M059J (cell line): ENCODE measurements around the gene ANKRD7. TPM values are rescaled to one million over a fixed set of nuclear protein-coding genes. Genes with fewer than 3 reads are reported as not detected.

Source experiments
- DNase-seq: peaks from one replicate; pipeline ENCODE4 v3.0.0-alpha.2; 2012; ENCODE audit warnings: low read depth
- total RNA-seq: library from RNA; depleted of rRNA; stranded (reverse); fragments of >200 nt; shearing (Covaris generic); gene quantifications from 2 replicates; pipeline ENCODE4 v1.2.3, GENCODE V29; 2014; rRNA removed

The ANKRD7 gene, protein sequence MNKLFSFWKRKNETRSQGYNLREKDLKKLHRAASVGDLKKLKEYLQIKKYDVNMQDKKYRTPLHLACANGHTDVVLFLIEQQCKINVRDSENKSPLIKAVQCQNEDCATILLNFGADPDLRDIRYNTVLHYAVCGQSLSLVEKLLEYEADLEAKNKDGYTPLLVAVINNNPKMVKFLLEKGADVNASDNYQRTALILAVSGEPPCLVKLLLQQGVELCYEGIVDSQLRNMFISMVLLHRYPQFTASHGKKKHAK
- 2.2 and 2.4 TPM in 2 replicates for total RNA-seq

DNA sequence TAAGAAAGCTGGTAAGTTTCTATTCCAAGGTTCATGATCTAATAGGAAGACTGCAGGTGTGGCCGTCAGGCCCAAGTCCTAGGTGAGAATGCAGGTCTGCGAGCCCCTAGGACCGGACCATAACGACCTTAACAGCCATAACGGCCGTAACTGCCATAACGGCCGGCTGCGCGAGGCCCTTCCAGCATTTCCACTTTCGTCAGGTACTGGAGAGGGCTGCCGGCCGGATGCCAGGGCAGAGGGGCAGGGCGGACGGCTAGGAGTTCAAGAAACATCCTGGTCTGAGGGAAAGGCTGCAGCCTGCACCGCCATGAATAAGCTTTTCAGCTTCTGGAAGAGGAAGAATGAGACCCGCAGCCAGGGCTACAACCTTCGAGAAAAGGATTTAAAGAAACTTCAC lies at the start of gene ANKRD7:
Gene ANKRD7 (plus strand): TSS at position 184 of the 400 bp plus-strand sequence. CDS start 127 bp downstream, at position 311.
- DNase-seq, result no peak

DNA sequence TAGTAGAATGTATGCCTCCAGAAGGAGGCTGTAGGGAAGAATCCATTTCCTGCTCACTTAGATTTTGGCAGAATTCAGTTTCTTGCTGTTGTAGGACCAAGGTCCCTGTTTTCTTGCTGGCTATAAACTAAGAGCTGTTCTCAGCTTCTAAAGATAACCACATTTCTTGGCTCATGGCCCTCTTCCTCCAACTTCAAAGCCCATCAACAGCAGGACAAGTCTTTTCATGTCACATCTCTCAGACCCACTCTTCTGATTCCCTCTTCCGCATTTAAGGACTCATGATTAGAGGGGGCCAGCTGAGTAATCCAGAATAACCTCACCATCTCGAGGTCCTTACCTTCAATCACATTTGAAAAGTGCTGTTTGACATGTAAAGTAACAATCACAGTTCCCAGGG lies 48.8 kb upstream of the ANKRD7 start:
- no peak for DNase-seq

DNA sequence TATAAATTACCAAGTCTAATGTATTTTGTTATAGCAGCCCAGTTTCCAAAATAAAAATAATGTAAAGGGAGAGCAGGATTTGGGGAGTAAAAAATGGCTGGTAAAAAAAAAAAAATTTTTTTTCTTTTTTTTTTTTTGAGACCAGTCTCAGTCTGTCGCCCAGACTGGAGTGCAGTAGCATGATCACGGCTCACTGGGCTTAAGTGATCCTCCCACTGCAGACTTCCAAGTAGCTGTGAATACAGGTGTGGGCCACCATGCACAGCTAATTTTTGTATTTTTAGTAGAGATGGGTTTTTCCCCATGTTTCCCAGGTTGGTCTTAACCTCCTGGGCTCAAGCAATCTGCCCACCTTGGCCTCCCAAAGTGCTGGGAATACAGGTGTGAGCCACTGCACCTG lies 45.3 kb upstream of the ANKRD7 start:
- no peak for DNase-seq

DNA sequence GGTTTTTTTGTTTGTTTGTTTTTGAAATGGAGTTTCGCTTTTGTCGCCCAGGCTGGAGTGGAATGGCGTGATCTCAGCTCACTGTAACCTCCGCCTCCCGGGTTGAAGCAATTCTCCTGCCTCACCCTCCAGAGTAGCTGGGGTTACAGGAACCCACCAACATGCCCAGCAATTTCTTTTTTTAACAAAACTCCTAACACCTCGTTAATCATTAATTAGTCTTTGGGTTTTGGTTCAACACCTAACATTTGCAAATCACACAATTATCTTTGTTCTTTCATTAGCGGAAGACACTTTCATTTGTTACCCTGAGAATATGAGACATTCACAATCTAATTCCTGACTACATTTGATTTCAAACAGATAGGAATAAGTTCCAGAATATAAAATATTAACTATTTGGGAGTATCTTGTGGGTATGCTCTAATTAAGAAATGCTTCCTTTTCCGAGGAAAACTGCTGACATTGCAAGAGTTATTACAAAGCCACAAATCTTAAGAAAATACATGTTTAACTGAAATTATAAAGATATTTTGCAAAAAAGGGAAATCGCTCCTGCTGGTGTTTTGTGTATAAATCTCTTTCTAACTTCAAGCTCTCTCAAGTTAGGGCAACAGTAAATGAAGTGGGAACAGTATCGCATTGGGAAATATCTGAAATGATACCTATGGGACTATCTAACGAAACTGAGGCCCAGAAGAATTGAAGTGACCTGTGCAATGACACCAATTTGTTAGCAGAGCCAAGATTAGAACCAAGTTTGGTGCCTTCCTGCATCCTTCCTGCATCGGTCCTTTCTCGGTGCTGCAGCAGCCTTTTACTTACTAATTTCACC lies 41.7 kb upstream of the ANKRD7 start:
- no peak for DNase-seq

DNA sequence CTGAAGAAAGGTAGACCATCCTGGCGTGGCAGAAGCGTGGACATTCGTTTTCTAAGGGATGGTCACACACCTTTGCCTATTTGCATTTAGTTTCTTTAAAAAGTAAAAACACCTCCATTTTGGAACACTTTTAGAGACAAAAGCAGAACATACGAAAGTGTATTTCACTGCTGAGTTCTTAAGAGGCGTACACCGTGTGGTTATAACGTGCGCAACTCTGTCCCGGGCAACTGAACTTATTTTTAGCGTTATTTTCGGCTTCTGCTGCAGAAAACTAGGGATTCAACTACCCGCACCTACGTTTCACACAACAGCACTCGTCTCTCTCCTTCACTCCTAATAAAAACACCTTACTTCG lies 41.1 kb upstream of the ANKRD7 start:
- DNase-seq, result peak; percentile 9

DNA sequence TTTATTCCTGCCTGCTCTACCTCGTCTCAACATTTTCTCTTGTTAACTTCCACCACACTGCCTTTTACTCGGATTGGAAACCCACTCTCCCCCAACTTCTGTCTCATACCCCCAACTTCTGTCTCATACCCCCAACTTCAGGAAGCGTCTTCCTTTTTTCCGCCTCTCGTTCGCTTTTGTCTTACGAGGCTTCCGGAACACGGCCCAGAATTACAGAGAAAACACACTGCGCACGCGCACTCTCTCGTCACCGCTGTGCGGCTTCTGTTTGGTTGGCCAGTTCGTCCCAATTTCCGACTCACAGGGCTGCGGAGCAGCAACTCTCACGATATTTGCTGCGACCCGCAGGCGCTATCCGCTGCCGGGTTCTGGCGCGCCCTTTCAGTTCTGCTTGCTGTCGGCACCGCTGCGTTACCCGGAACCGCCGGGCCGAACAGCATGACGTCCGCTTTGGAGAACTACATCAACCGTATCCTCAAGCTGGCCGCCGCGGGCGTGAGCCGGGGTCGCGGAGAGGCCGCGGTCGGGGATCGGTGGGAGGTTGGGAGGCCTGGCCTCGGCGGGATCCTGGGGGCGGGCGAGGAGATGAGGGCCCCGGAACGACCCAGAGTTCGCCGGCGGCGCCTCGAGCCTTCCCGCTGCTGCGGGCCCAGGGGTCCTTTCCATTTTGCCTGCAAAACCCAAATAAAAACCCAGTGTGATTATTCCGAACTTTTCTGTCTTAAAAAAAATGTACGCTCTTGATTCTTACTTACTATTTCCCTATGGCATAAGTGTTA lies 40.5 kb upstream of the ANKRD7 start, which contains the start of gene LSM8:
Gene LSM8 (plus strand): TSS at position 379 of the 779 bp plus-strand sequence. CDS start 60 bp downstream, at position 439.
- peak; percentile 98 for DNase-seq

DNA sequence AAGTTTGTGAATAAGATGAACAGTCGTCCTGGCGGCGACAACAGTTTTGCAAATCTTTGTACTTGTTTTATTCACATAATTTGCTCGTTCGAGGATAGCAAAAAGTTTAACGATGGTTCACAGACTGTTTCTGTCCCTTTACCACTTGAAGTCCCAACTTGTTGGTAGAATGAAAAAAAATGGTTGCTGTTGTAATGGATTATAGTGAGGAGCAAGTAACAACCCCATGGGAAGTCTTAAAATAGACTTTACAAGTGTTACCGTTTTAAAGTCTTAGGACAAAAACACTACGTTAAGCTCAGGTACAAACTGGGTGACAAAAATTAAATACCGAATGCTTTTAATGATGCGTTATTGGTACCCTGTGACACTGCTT lies 40.0 kb upstream of the ANKRD7 start:
- DNase-seq, result peak; percentile 19

DNA sequence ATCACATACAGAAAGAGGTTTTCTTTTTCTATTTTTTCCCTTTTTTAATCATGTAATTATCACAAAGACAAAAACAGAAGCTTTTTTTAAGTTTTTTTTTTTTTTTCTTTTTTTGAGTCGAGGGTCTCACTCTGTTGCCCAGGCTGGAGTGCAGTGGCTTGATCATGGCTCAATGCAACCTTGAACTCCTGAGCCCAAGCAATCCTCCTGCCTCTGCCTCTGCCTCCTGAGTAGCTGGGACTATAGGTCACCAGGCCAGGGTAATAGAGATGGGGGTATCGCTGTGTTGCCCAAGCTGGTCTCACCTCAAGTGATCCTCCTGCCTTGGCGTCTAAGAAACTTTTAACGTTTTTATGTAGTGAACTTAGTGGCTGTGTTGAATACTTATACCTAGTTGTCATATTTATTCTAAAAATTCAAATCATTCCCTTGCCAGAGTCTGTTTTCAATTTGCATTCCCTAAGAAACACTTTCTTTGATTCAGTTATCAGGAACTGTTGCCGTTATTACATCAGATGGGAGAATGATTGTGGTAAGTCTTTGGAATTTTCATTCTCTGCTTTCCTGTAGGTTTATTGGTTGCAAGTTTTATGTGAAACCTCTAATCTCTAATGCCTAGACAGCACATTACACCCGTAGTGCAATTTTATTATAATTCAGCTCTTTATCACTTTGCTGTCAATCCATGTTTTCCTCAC lies 39.2 kb upstream of the ANKRD7 start:
- peak; percentile 11 for DNase-seq

DNA sequence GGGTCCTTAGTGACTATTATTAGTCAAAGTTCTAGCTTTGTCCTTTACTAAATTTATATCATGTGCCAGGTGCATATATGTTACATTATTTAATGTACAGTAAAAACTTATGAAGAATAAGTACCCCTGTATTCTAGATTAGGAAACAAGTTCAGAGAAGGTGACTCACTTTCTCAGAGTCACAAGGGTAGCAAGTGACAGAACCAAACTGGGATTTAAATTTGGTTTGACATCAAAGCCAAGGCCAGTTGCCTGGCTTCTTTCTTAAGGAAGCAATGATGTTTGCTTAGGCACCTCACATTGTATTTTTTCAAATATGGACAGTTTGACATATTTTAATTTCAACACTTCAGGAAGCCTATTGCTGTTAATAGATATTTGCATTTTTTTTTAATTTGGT lies 38.0 kb upstream of the ANKRD7 start:
- DNase-seq, result peak; percentile 8

DNA sequence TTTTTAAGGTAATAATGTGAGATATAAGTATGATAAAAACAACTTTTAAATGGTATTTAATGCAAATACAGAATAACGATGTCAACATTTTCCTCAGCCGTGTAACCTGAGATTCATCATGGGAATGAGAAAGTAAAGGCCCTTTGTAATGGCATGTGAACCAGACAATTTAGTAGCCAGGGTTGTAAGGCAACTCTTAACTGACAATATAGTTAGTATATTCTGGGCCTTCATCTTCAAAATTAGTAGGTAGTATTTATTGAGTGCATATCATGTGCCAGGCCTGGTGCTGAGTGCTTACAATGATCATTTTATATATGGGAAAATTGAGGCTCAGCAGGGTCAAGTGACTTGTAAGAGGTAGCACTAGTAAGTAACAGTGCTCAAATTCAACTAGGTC lies 29.9 kb upstream of the ANKRD7 start:
- DNase-seq, result no peak

DNA sequence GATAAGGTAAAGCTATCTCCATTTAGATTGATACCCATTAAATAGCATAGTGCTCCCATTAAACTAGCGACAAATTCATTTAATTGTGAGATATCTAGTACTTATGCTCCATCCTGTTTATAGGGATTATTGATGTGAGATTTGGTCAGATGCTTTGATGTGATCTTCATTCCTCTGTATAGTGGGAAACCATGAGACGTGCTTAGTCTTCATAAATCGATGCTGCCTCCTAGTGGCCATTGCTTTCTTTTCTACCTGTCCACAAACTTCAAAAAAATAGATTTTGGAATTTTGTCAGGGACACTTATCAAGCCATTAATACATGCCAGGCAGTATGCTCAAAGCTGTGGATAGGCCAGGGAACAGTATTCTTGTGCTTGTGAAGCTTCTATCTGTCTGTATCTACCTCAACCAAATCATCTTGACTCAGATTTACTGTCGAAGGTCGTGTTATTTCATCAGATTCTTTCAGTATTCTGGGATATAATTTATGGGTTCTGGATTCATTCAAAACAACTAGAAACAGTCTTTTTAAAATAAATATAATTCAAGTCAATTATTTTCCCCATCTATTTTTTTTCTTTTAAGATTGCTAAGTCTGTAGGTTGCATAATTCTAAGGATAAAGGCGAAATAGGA lies 28.5 kb upstream of the ANKRD7 start:
- peak; percentile 60 for DNase-seq

DNA sequence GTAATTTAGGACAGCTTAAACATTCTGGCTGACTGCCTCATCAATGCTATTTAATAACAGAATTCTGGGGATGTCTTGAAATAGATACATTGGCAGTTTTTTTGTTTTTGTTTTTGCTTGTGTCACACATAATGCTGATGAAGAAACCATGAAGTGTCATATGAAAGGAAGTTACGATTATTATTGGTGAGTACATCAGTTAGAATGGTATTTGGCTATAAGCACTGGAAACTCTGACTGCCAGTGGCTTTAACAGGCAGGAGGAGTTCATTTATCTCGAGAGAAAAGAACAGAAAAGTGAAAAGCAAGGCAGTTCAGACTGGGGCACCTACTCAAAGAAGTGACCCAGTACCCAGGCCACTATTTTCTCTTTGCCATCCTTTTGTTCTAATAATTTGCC lies 22.4 kb upstream of the ANKRD7 start:
- no peak for DNase-seq

DNA sequence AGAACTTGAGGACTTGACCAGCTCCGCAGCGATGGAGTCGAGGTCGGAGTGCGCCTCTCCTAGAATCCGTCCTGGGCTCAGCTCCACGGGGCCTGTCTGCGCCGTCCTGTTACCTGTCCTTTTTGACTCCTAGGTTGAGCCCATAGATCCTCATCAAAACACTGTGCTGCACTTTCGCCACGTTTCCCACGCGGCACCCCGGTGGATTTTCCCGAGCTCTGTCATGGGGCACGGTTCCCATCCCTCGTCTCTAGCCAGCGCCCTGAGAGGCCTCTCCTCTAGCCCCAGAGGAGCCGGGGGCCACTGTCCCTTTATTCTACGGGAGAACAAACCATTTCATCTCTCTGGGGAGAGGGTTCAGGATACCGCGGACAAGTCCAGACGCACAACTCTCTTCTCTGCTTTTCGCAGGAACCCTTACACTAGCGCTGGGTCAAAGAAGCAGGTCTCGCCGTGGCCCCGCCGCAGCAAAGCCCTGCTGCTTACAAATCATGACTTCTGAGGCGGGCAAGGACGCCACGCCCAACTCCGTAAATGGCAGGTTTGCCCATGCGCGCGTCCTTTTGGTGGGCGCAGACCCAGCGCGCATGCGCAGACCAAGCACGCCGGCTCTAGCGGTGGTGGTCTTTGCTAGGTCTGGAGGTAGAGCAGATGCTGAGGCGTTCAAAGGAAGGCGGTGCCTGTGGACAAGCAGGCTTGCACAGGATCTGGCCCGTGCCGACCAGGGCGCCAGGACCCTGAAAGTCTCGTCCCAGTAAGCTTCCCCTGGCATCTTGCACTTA lies 10.3 kb upstream of the ANKRD7 start:
- peak; percentile 79 for DNase-seq

DNA sequence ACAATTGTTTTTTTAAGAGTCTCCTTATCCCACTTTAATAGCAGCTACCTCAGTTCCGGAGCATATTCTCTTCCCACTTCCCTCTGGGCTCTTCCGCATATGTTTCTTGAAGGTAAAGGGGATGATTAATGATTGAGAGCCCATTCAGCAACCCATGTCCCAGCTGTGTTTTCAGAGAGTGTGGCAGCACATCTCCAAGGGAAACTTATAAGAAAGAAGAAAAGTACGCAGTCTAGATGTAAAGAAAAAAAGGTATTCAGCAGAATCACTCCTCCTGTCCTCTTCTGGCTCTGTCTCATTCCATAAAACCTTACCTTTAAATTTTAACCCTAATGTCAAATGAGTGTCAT lies 9.7 kb upstream of the ANKRD7 start:
- no peak for DNase-seq

DNA sequence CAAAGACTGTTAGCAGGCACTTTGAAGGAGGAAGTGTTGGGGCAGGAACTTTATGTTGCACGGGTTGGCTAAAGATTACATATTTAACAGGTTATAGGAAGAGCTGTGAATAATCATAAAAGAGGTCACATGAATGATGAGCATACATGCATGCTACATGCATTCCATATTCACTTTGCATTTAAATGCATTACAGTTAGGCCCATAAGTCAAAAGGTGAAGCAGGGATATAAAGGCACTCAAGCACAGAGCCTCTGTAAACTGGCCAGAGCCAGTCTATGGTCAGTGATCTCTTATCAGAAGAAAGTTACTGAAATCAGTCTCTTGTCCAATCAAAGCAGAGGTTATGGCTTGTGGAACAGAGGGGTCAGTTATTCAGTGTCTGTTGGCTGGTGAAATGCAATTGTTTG lies 7.3 kb upstream of the ANKRD7 start:
- no peak for DNase-seq

DNA sequence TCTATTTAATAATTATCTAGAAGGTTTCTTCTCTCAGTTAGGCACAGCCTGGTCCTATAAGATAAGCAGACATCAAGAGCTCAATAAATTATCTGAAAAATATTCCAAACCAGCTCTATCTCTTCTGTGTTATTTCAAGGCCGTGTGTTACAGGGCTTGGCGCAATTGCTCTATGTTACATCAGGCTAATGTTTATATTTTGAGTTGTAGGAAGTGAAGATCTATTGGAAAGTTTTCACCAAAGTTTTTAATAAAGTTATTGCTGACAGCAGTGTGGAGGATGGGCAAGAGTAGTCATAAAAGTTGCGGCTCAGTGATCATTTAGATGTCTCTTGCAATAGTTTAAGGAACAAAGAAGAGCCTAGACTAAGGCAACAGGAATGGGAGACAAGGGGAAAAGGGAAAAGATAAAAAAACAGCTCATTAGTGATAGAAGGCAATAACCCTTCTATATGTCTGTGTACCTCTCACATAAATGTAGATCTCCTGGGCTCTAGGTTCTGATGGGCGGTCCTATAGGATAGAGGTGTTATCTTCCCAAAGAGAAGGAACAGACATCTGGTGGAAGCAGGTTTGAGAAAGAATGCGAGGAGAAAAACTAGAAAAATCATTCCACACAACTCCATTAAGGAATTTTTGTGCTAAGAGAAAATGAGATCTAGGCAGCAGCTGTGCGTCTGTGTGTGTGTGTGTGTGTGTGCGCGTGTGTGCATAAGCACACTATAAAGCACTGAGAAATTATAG lies 5.9 kb upstream of the ANKRD7 start:
- DNase-seq, result no peak

DNA sequence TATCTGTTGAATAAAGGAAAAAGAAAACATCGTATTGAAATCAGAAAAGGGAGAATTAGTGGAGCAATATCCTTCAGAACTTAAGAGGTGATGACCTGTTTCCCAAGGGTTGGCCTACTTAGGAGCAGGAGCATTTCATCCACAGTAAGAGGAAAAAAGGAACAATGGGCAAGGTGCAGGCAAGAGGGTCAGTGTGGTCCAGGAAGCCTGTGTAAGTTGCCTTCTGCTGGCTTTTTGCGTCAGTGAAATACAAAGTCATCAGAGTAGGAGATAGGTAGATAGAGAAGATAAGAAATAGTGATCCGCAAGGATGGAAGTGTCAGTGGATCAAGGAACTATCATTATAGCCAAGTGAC lies 5.4 kb upstream of the ANKRD7 start:
- no peak for DNase-seq

DNA sequence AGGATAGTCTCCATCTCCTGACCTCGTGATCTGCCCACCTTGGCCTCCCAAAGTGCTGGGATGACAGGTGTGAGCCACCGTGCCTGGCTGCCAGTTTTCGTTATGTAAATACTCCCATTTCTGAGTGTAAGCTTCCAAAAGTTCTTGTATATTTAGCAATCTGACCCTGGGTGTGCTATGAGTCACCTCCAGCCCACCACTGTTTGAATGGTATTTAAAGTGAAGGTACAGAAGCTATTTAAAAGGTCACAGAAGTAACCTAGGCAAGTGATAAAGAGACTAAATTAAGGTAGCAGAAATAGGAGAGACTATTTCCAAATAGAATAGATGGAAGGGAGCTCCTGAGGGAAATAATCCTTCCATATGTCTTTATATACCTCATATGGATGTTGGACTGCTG lies 3.9 kb upstream of the ANKRD7 start:
- DNase-seq, result no peak

DNA sequence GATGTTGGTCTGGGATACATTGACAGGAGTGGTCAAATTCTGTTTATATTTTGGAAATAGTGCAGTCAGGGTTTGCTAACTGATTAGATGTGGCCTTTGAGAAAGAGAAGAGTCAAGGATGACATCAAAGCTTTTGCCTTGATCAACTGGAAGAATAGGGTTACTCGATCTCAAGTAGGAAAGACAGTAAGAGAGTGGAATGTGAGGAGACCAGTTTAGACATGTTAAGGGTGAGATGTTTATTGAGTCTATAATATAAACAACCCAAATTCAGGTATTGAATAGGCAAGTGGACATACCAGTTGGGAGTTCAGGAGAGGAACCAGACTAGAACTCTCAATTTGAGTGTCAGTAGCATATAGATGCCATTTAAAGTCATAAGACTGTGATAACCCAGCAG lies 1.9 kb upstream of the ANKRD7 start:
- no peak for DNase-seq

DNA sequence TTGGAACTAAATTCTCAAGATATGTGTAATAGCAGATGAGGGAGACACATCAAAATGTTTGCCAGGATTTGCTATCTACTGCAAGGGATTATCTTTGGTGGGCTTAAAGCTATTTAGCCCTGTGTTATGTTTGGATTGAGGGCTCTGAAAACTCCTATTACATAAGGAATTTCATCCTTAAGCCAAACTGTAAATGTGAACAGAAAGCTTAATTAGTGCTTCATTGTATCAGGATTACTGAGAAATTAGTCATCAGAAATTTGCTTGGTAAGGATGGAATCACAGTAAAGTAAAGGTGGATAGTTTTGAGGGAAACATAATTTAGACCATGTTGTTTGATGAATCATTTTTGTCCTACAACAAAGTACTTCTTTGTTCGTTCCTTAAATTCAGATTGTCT lies 8.3 kb downstream of the ANKRD7 start:
- peak; percentile 43 for DNase-seq
